HG03565 (cell line): Measurements from ENCODE around the gene PHLDA2.
"Not testable (repeated sequence)": the region's sequence is repeated elsewhere in the genome, so short reads cannot be mapped to it uniquely, and the experiment has no call there.

Experiments
- ATAC-seq: cut with Tn5 transposase; IDR thresholded peaks from one replicate; pipeline ENCODE4 v1.9.1; 2021; ENCODE audit warnings: mild to moderate bottlenecking, moderate library complexity; ENCODE audit not compliant: unreplicated experiment

The PHLDA2 gene

GRCh38 chr11:2945757-2946287 is 16.6 kb upstream of the PHLDA2 start:
- ATAC-seq, result no peak

DNA sequence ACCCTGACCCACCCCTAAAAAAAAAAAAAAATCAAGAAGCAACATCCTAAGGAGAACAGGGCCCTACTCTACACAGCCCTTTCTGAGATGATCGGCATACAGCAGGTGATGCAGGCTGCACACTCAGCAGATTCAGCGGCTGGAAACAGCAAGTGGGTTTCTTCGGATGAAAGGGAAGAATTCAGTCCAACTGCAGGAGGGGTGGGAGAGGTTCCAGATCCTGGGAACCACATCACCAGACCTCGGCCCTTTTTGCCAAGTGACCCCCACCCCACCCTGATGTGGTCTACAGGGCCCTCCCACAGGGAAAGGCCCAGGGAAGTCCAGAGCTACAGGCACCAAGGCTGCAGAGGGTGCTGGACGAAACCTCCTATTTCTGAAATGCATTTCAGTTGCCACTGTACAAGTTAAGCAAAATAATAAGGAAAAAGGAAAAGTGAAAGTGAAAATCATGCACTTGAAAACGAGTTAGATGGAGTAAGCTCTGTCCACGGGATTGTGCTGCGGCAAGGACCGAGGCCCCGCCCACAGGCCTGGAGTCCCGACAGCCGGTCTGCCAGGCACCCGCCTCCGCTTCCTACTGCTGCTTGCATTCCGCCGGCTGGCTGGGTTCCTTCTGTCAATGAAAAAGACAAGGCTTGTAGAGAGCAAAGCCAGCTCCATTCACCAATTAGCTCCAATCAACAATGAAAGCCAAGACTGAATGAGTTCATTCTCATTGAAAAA is 16.0 kb upstream of the PHLDA2 start:
- no peak for ATAC-seq

- no peak for ATAC-seq
Observed at GRCh38 chr11:2944530-2944929, 15.3 kb upstream of the PHLDA2 start.

DNA sequence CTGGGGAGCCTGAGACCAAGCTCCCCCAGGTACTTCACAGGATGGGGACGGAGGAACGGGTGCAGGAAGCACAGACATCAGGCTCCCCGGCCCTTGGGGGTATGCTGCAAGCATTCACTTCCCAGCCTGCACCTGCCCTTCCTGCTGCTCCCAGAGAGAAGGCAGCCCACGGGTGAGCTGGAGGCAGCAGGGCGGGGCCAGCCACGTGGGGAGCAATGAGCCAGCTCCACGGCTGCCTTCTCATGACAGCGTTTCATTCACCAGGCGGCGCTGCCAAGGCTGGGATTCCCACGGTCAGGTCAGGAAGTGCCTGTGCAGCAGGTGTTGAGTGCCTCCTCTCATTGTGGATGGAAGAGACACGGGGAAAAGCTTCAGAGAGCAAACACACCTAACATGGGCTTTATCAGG is 14.5 kb upstream of the PHLDA2 start:
- no peak for ATAC-seq

GRCh38 chr11:2942872-2943710 is 13.9 kb upstream of the PHLDA2 start:
- no peak for ATAC-seq

- ATAC-seq, result no peak
Observed at GRCh38 chr11:2942447-2942846, 13.2 kb upstream of the PHLDA2 start.

GRCh38 chr11:2940921-2941821 is 12.0 kb upstream of the PHLDA2 start:
- ATAC-seq, result no peak

- ATAC-seq, result no peak
Observed at GRCh38 chr11:2940147-2940920, 11.1 kb upstream of the PHLDA2 start.

GRCh38 chr11:2938458-2939418 is 9.5 kb upstream of the PHLDA2 start:
- not testable (repeated sequence) for ATAC-seq

- ATAC-seq, result not testable (repeated sequence)
Observed at GRCh38 chr11:2937641-2938457, 8.6 kb upstream of the PHLDA2 start.

- ATAC-seq, result no peak
Observed at GRCh38 chr11:2934611-2935239, 5.5 kb upstream of the PHLDA2 start.

- no peak for ATAC-seq
Observed at GRCh38 chr11:2934021-2934550, 4.9 kb upstream of the PHLDA2 start.

DNA sequence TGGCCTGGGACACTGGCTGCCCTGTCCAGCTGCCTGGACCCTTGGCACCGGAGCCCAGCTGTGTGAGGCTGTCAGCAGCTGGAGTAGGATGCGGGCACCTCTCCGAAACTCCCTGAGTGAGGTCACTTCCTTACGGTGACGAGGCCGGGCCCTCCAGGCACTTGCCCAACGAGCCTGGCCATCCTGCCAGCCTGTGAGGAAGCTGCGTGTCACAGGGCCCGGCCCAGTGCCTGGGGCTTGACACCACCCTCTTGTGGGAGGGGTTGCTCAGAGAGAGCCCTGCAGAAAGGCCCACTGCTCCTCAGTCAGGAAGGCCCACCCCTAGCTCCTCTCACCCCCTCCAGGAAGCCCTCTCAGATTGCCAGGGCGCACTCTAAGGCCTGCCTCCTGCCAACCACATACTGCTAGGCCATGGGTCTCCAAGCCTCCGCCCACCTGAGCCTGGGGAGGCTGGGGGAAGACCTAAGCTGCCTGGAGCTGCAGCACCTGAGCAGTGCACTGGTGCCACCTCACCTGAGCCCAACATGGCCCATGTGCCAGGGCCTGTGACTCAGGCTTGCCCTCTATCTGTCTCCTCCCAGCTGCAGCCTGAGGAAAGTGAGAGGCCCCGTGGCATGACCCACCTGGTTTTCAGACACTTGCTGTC is 4.3 kb upstream of the PHLDA2 start:
- ATAC-seq, result no peak

- ATAC-seq, result no peak
Observed at GRCh38 chr11:2932850-2933251, 3.6 kb upstream of the PHLDA2 start.

DNA sequence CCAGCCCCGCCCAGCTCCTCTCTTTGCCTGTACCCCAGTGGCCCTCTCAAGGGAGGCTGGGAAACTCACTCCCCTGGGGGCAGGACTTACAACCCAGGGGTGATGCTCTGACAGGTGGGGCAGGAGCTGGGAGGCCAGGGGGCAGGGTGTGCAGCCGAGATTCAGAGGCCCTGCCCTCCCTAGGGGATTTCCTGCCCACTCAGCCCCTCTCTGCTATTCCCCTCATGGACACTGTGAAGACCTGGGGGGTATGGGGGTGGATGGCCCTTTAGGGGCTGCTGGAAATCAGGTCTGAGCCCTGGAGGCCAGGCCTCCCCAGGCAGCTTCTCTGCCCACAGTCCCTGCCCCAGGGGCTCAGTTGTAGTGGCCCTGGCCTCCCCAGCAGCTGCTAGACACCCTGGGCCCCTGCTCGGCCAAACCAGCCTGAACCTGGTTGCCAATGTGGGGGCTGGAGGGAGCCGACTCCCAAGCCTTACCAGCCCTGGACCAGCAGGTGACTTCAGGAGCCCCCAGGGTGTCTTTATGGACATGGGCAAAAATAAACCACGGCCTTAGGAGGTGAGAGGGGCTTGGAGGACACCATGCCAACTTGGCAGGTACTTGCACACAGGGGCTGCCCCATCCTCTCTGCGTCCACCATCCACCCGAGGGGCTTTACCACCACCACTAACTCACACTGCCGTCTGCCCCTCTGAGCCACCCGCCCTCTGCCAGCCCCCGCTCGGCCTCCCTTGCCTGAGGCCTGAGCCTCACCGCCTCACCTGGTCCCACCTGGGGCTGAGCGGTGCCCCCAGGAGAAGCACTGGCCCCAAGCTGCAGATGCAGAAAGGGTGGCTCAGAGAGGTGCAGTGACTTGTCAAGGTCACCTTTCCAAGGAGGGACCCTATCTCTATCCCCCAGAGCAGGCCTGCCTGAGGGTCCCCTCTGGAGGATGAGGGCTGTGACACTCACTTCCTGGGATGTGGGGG is 2.8 kb upstream of the PHLDA2 start:
- ATAC-seq, result no peak

GRCh38 chr11:2931420-2931746 is 2.2 kb upstream of the PHLDA2 start:
- ATAC-seq, result no peak
